NT2/D1 (cell line): ENCODE results near the gene ROR2.
"Not testable (repeated sequence)": the region's sequence is repeated elsewhere in the genome, so short reads cannot be mapped to it uniquely, and the experiment has no call there.

Experiments used
- DNase-seq: peaks from one replicate; pipeline ENCODE4 v3.0.0-alpha.2; 2011; ENCODE audit warnings: low read depth, low spot score
- H3K27me3 ChIP-seq: 2 replicates; pipeline ENCODE4 v1.6.0; 2011; ENCODE audit warnings: mild to moderate bottlenecking; ENCODE audit not compliant: insufficient read length, insufficient read depth
- H3K36me3 ChIP-seq: 2 replicates; pipeline ENCODE4 v1.6.1; 2011; ENCODE audit warnings: mild to moderate bottlenecking, low read length, mixed read lengths; ENCODE audit not compliant: insufficient read depth, insufficient read length
- H3K4me1 ChIP-seq: 2 replicates; pipeline ENCODE4 v1.5.1; 2011; ENCODE audit not compliant: insufficient read depth, insufficient read length
- H3K4me3 ChIP-seq: 2 replicates; pipeline ENCODE4 v1.5.1; 2011; ENCODE audit warnings: low read depth; ENCODE audit not compliant: insufficient read length
- H3K9ac ChIP-seq: 2 replicates; pipeline ENCODE4 v1.6.0; 2011; ENCODE audit warnings: low read depth; ENCODE audit not compliant: insufficient read length
- H3K9me3 ChIP-seq: 2 replicates; pipeline ENCODE4 v1.5.1; 2011; ENCODE audit warnings: mild to moderate bottlenecking, low read length; ENCODE audit not compliant: insufficient read depth
- SUZ12 ChIP-seq: IDR thresholded peaks from 2 replicates; pipeline ENCODE4 v1.6.1; 2011; ENCODE audit not compliant: insufficient read length, insufficient read depth; ENCODE audit errors: extremely low read depth
- YY1 ChIP-seq: IDR thresholded peaks from 2 replicates; pipeline ENCODE4 v1.6.1; 2011; ENCODE audit not compliant: insufficient read length, insufficient read depth
- ZNF274 ChIP-seq: IDR thresholded peaks from 2 replicates; pipeline ENCODE4 v1.6.1; 2011; ENCODE audit warnings: mild to moderate bottlenecking, low read depth, low read length

Gene ROR2

GRCh38 chr9:91913096-91913495 lies 36.9 kb downstream of the ROR2 start:
- peaks cover 10% of the 10 kb centered on the region for H3K36me3 ChIP-seq
- DNase-seq: no peak
- H3K9me3 ChIP-seq: peaks cover 14% of the 10 kb centered on the region; the same call in 1 of the 2 replicates
- H3K4me3 ChIP-seq: no peak overlapping the region
- H3K27me3 ChIP-seq: no peaks in the 10 kb centered on the region
- H3K9ac ChIP-seq: no peak overlapping the region
- H3K4me1 ChIP-seq: peaks cover under 1% of the 10 kb centered on the region
- TF ChIP-seq SUZ12 (no peak), ZNF274 (no peak), YY1 (no peak)

DNA sequence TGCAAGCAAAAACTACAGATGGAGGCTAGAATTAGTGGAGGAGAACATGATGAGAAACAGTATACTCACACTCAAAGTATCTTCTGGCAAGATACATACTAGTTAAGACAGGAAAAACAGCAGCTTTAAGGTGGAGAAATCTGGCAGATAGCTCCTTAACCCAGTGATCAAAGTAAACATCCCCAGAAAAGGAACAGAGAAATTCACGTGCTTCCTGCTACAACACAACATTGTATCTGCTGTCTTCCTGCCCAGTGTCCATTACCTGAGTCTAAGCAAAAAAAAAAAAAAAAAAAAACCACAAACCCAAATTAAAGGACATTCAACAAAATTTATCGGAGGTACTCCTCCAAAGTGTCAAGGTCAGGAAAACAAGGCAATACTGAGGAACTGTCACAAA lies 38.4 kb downstream of the ROR2 start:
- no peak overlapping the region for H3K4me3 ChIP-seq
- no peak overlapping the region for H3K9ac ChIP-seq
- H3K4me1 ChIP-seq: peaks cover 8% of the 10 kb centered on the region
- H3K9me3 ChIP-seq: peaks cover 14% of the 10 kb centered on the region; the same call in 1 of the 2 replicates
- no peak for DNase-seq
- TF ChIP-seq SUZ12: no peak
- no peak for TF ChIP-seq YY1
- TF ChIP-seq ZNF274: no peak
- peaks cover 10% of the 10 kb centered on the region for H3K36me3 ChIP-seq
- H3K27me3 ChIP-seq: no peaks in the 10 kb centered on the region

DNA sequence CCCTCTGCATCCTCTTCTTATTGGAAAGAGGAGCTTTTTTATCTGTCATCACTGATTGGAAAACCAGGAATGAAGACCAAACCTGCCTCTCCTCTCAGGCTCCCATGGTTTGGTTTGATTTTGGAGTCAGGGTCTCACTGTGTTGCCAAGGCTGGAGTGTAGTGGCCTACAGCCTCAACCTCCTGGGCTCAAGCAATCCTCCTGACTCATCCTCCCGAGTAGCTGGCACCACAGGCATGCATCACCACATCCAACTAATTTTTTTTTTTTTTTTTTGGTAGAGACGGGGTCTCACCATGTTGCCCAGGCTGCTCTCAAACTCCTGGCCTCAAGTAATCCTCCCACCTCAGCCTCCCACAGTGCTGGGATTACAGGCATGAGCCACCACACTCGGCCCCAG lies 40.8 kb downstream of the ROR2 start:
- not testable (repeated sequence) for H3K9ac ChIP-seq, H3K9me3 ChIP-seq, DNase-seq, H3K27me3 ChIP-seq, H3K4me3 ChIP-seq, H3K36me3 ChIP-seq
- H3K4me1 ChIP-seq: peaks cover 14% of the 10 kb centered on the region

DNA sequence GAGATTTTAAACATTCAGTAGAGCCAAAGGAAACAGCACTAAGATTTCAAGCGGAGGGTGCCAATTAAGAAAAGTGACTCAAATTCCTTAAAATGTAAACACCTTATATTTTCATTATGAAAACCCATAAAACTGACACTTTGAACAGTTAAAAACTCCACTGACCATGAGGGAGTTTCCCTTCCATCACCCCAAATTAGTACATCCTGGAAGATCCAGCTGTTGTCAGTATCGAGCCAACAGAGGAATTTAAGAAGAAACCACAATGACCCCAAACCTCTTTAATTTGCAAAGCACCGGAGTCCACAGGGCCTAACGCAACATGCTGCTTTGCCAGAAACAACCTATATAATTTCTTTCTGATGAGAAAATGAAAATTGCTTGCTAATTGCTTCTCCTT lies 41.3 kb downstream of the ROR2 start:
- H3K9me3 ChIP-seq: no peaks in the 10 kb centered on the region
- DNase-seq: no peak
- H3K36me3 ChIP-seq: no peaks in the 10 kb centered on the region
- H3K9ac ChIP-seq: no peak overlapping the region
- H3K4me1 ChIP-seq: peaks cover 17% of the 10 kb centered on the region
- TF ChIP-seq SUZ12 (no peak), YY1 (no peak), ZNF274 (no peak)
- H3K4me3 ChIP-seq: no peak overlapping the region
- H3K27me3 ChIP-seq: no peaks in the 10 kb centered on the region

DNA sequence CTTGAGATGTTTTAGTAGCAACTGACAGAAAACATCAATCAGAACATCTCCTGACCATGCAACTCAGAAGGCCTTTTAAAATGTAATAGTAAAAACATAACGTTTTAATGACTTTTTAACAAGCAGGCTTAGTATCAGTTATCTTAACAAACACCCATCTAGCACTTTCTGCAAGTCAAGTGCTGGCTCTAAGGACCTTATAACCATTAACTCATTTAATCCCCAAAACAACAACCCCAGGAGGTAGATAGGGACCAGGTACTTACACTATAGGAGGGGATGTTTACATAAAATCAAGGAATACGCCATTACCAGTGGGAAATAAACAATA lies 41.8 kb downstream of the ROR2 start:
- Histone ChIP-seq H3K4me1 (peaks cover 17% of the 10 kb centered on the region), H3K4me3 (no peak overlapping the region), H3K27me3 (no peaks in the 10 kb centered on the region), H3K9ac (no peak overlapping the region), H3K9me3 (no peaks in the 10 kb centered on the region), H3K36me3 (no peaks in the 10 kb centered on the region)
- no peak for TF ChIP-seq YY1
- no peak for TF ChIP-seq SUZ12
- TF ChIP-seq ZNF274: no peak
- no peak for DNase-seq

DNA sequence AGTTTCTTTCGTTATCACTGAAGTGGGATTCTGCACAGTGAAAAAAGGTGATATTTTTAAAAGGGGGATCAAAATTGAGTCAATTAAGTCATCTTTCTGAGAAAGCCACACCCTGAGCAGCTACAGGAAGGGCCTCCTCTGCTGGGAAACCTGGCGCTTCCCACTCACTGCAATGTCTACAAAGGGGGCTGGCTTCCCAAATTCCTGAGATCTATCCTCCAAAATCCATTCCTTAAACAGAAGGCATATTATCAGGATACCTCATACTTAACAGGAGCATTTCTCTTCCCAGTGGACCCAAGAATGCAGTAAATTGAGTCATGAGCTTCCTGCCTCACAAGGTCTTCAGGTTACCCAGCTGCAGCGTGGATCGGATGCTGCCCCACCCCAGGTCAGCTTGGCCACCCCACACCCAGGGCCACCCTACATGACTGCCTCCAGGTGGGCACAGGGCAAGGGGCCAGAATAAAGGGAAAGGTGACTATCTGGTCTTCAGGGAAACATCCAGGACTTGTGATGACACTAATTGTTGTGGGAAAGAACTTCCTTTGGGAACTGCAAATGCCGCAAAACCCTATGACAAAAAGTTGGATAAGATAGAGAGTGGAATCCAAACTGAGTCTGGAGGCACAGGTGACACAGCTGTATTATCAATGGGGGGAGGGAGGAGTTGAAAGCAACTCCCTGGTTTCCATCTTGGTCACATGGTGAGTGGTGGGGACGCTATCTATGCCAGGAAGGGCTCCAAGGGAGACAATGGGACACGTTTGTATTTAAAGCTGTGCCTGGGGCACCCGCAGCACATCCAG lies 42.3 kb downstream of the ROR2 start:
- Histone ChIP-seq H3K4me1 (peaks cover 17% of the 10 kb centered on the region), H3K36me3 (no peaks in the 10 kb centered on the region), H3K9ac (no peak overlapping the region), H3K4me3 (no peak overlapping the region), H3K9me3 (no peaks in the 10 kb centered on the region), H3K27me3 (no peaks in the 10 kb centered on the region)
- no peak for TF ChIP-seq YY1
- no peak for DNase-seq

GRCh38 chr9:91905991-91906469 lies 44.0 kb downstream of the ROR2 start:
- Histone ChIP-seq H3K9ac (no peak overlapping the region), H3K4me1 (peaks cover 17% of the 10 kb centered on the region), H3K27me3 (no peaks in the 10 kb centered on the region), H3K36me3 (no peaks in the 10 kb centered on the region), H3K4me3 (no peak overlapping the region), H3K9me3 (no peaks in the 10 kb centered on the region)
- no peak for DNase-seq
- TF ChIP-seq ZNF274 (no peak), SUZ12 (no peak), YY1 (no peak)

- Histone ChIP-seq H3K27me3 (no peaks in the 10 kb centered on the region), H3K36me3 (no peaks in the 10 kb centered on the region), H3K4me3 (no peak overlapping the region), H3K9ac (no peak overlapping the region), H3K4me1 (peaks cover 18% of the 10 kb centered on the region), H3K9me3 (no peaks in the 10 kb centered on the region)
- DNase-seq: no peak
- no peak for TF ChIP-seq ZNF274
- TF ChIP-seq YY1: no peak
- no peak for TF ChIP-seq SUZ12
Observed at GRCh38 chr9:91905237-91905650, 44.8 kb downstream of the ROR2 start.
